ENCODE measurements around the gene SCUBE2. TPM values are rescaled to one million over a fixed set of nuclear protein-coding genes. Genes with fewer than 3 reads are reported as not detected.

Gene SCUBE2
- total and polyA plus RNA-seq, 2 donors (not counting 1 experiment from before 2014, with no cell fraction given): not detected

DNA sequence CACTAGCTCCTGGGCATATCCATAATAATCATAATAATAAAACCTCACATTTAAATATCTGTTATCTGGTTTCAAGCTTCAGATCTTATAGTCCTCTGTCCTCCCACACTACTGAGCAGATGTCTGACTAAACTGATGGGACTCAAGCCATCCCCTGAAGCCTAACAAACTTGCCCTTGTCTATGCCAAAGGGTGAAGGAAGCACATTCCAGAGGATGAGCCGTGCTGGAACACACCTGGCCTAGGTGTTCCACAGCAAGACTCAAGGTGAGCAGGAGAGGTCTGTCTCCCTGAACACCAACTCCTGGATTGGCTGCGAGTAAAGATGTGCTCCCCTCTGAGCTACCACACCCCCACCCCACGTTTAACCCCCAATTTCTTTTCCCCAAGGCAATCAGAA, 14.7 kb downstream of the SCUBE2 start:
- H3K4me2 ChIP-seq (replicated peaks; ENCODE audit: low read depth, low read length, poor library complexity, severe bottlenecking): no peak overlapping the region
- CTCF ChIA-PET: interaction anchor here (1.2 kb wide), 1 partner anchor 14 kb away, joined by 3 read pairs; no protein-coding TSS in a partner anchor

GRCh38 chr11:9076046-9076445, 15.4 kb downstream of the SCUBE2 start:
- Mint-ChIP-seq H3K4me3 (no peak overlapping the region), H3K9me3 (ENCODE audit: insufficient read depth) (no peaks in the 10 kb centered on the region), H3K4me1 (no peaks in the 10 kb centered on the region), H3K27me3 (peaks cover 35% of the 10 kb centered on the region), H3K27ac (no peak overlapping the region)
- ChIA-PET POLR2A (no interaction called here), CTCF (interaction anchor here (1.2 kb wide), 1 partner anchor 13 kb away, joined by 3 read pairs; no protein-coding TSS in a partner anchor)
- Histone ChIP-seq H3K79me2 (ENCODE audit: control insufficient read depth, insufficient read depth, low read length) (no peaks in the 10 kb centered on the region), H3K27ac (ENCODE audit: low read length in 2 of 2) (no peak overlapping the region), H3K27me3 (replicated peaks in 1 of 4; ENCODE audit: control extremely low read depth in 1 of 4, control insufficient read depth in 3 of 4, insufficient read depth in 4 of 4, low read length in 3 of 4) (peaks cover 0 to 4% (median 2%) of the 10 kb centered on the region in 4 experiments), H3K4me1 (ENCODE audit: control insufficient read depth in 2 of 2, insufficient read depth in 2 of 2, low read length in 2 of 2) (no peaks in the 10 kb centered on the region), H3K4me2 (replicated peaks; ENCODE audit: low read depth, low read length, poor library complexity, severe bottlenecking) (no peak overlapping the region), H3K9me3 (ENCODE audit: control extremely low read depth in 1 of 3, control insufficient read depth in 2 of 3, insufficient read depth in 1 of 3, low read length in 2 of 3) (no peaks in the 10 kb centered on the region), H3K9ac (ENCODE audit: low read length) (no peak overlapping the region), H3K36me3 (replicated peaks in 1 of 2; ENCODE audit: control extremely low read depth in 1 of 2, control insufficient read depth in 1 of 2, extremely low read depth in 1 of 2, insufficient read depth in 2 of 2, low read length in 1 of 2) (no peaks in the 10 kb centered on the region), H4K20me1 (ENCODE audit: control insufficient read depth, insufficient read depth, low read length, poor library complexity, severe bottlenecking) (no peaks in the 10 kb centered on the region), H2AFZ (ENCODE audit: insufficient read depth, low read depth, low read length, poor library complexity, severe bottlenecking) (no peak overlapping the region), H3K4me3 (ENCODE audit: control extremely low read depth in 1 of 5, extremely low read depth in 1 of 5, insufficient read depth in 1 of 5, low read depth in 2 of 5, low read length in 4 of 5) (no peak overlapping the region)
- 94% methylated on average over 2 of the region's 3 CpGs for WGBS (ENCODE audit: insufficient coverage)
- DNase-seq (no peak), ATAC-seq (ENCODE audit: low read depth) (no peak)
- intact Hi-C loops (cut with micrococcal nuclease): no loop called here
- TF ChIP-seq EZH2 (IDR thresholded peaks at IDR 0.05; ENCODE audit: borderline replicate concordance, insufficient read depth, low read depth, low read length, poor library complexity, severe bottlenecking): no peak
- TF ChIP-seq, protein P1, sequence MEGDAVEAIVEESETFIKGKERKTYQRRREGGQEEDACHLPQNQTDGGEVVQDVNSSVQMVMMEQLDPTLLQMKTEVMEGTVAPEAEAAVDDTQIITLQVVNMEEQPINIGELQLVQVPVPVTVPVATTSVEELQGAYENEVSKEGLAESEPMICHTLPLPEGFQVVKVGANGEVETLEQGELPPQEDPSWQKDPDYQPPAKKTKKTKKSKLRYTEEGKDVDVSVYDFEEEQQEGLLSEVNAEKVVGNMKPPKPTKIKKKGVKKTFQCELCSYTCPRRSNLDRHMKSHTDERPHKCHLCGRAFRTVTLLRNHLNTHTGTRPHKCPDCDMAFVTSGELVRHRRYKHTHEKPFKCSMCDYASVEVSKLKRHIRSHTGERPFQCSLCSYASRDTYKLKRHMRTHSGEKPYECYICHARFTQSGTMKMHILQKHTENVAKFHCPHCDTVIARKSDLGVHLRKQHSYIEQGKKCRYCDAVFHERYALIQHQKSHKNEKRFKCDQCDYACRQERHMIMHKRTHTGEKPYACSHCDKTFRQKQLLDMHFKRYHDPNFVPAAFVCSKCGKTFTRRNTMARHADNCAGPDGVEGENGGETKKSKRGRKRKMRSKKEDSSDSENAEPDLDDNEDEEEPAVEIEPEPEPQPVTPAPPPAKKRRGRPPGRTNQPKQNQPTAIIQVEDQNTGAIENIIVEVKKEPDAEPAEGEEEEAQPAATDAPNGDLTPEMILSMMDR (IDR thresholded peaks at IDR 0.05): no peak

More for the DNA sequence above, 14.7 kb downstream of the SCUBE2 start:
- Mint-ChIP-seq H3K9me3 (ENCODE audit: insufficient read depth) (no peaks in the 10 kb centered on the region), H3K27ac (no peak overlapping the region), H3K4me3 (no peak overlapping the region), H3K27me3 (peaks cover 35% of the 10 kb centered on the region), H3K4me1 (no peaks in the 10 kb centered on the region)
- Histone ChIP-seq H3K27ac (ENCODE audit: low read length in 2 of 2) (no peak overlapping the region), H3K79me2 (ENCODE audit: control insufficient read depth, insufficient read depth, low read length) (no peaks in the 10 kb centered on the region), H3K4me3 (ENCODE audit: control extremely low read depth in 1 of 5, extremely low read depth in 1 of 5, insufficient read depth in 1 of 5, low read depth in 2 of 5, low read length in 4 of 5) (no peak overlapping the region), H3K4me1 (ENCODE audit: control insufficient read depth in 2 of 2, insufficient read depth in 2 of 2, low read length in 2 of 2) (no peaks in the 10 kb centered on the region), H3K36me3 (replicated peaks in 1 of 2; ENCODE audit: control extremely low read depth in 1 of 2, control insufficient read depth in 1 of 2, extremely low read depth in 1 of 2, insufficient read depth in 2 of 2, low read length in 1 of 2) (no peaks in the 10 kb centered on the region), H2AFZ (ENCODE audit: insufficient read depth, low read depth, low read length, poor library complexity, severe bottlenecking) (no peak overlapping the region), H4K20me1 (ENCODE audit: control insufficient read depth, insufficient read depth, low read length, poor library complexity, severe bottlenecking) (no peaks in the 10 kb centered on the region), H3K27me3 (replicated peaks in 1 of 4; ENCODE audit: control extremely low read depth in 1 of 4, control insufficient read depth in 3 of 4, insufficient read depth in 4 of 4, low read length in 3 of 4) (peaks cover 0 to 4% (median 2%) of the 10 kb centered on the region in 4 experiments), H3K9me3 (ENCODE audit: control extremely low read depth in 1 of 3, control insufficient read depth in 2 of 3, insufficient read depth in 1 of 3, low read length in 2 of 3) (no peaks in the 10 kb centered on the region), H3K9ac (ENCODE audit: low read length) (no peak overlapping the region)
- no peak for ATAC-seq (ENCODE audit: low read depth)
- no peak for TF ChIP-seq EZH2 (IDR thresholded peaks at IDR 0.05; ENCODE audit: borderline replicate concordance, insufficient read depth, low read depth, low read length, poor library complexity, severe bottlenecking)
- TF ChIP-seq, protein P1 (IDR thresholded peaks at IDR 0.05): no peak
- 100% methylated on average over 2 of the region's 3 CpGs for WGBS (ENCODE audit: insufficient coverage)
- DNase-seq: no peak
- POLR2A ChIA-PET: no interaction called here
- intact Hi-C loops (cut with micrococcal nuclease): no loop called here
